ENCODE results near the gene INPP4A.

Gene INPP4A

GRCh38 chr2:98564541-98565132, 120.0 kb downstream of the INPP4A start:
- DNase-seq (ENCODE audit: low read depth in 2 of 2) = no peak

DNA sequence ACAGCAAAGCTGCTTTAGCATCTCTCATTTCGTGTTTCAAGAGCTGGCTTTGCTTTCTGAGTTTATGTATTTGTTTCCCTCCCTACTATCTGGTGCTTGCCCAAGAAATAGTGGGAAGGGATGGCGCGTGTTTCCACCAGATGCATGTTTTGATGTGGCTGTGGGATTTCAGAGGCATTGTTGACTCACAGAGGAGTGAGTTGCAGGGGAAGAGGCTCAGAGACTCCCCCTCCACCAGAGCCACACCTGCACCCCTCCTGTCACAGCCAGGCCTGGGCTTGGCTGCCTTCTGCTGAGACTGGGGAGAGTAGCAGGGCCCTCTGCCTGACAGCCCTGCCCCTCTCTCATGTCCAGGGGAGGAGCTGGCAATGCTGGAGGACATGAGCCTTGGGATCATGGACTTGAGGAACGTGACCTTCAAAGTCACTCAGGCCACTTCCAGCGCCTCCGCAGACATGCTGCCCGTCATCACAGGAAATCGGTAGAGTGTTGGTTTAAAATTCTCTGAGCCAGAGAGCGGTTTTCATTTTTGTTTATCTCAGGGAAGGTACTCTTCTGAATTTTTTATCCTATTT, 120.7 kb downstream of the INPP4A start:
- DNase-seq (ENCODE audit: low read depth in 2 of 2) = no peak

- no peak for DNase-seq (ENCODE audit: low read depth in 2 of 2)
Observed at GRCh38 chr2:98565941-98566340, 121.3 kb downstream of the INPP4A start.

DNA sequence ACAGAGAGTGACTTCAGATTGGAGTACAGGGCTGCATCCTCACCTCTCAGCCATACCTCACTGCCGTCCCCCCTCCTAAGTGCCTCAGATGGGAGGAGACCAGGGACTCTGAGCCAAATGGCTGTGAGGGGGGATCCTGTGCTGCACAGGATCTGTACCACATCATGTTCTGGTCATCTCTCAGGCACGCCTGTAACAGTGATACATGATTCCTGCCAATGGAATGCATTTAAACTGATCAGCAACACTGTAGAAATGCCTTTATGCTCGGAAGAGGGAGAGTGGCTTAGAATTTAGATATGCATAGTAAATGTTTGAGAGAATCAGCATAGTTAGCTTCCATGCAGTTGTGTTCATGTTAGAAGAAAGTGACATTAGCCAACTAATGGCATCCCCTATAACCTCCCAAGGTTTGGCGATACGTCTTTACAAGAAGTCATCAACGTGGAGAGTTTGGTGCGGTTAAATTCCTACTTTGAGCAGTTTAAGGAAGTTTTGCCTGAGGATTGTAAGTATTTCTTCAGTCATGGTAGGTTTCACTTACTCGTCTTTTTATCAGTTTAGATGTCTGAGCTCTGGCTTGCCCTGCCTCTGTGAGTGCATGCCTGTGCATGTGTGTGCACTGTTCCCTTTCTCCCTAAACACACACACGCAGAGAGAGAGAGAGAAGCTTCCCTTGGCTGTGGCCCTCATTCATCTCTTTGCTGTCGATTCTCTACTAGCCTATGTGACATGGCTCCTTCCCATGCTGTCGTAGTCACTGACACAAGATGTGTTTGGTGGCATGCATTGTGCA, 123.7 kb downstream of the INPP4A start:
- no peak for DNase-seq (ENCODE audit: low read depth in 2 of 2)

DNA sequence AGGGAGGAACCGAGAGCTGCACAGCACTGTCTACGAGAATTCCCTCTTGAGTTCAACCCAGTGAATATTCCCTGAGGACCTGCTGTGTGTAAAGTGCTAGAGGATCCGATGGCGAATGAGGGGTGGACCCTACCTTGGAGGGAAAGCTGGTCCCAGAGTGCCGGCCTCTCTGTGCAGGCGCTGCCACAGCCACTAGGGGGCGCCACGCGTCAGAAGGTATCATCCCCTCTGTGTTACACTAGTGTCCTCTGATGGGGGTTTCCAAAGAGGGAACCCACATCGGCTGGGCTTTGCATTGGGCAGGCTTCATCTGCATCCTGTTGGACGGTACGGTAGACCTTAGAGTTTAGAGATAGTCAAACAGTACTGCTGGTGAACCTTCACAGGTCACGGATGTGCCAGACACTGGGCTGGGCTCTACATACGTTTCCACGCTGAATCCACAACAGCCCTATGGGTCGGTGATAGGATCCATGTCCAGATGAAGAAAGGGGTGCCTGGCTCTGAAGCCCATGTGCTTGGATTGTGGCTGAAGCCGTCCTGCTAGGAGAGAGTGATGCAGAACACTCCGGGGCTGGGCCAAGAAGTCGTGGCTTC, 124.6 kb downstream of the INPP4A start:
- DNase-seq (ENCODE audit: low read depth in 2 of 2) = peak; percentile 58 to 69

GRCh38 chr2:98569915-98570314, 125.3 kb downstream of the INPP4A start:
- DNase-seq (ENCODE audit: low read depth in 2 of 2) = no peak

DNA sequence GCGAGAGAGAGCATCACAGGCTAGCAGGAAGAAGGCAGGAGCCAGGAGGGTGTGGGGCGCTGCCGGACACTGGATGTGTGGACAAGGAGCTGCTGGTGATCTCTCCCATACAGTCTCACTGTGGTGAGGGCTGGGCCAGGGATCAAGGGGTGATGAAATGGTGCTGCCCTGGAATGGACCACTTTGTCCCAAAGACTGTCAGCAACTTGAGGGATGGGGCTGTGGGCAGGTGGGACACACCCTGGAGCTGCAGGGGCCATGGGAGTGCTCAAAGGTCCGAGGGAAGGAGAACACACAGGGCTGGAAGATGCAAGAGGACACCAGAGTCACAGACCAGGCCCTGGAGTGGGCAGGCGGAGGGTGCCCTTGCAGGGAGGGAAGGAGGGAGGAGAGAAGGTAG, 125.7 kb downstream of the INPP4A start:
- DNase-seq (ENCODE audit: low read depth in 2 of 2) = no peak

- DNase-seq (ENCODE audit: low read depth in 2 of 2) = no peak
Observed at GRCh38 chr2:98571121-98571701, 126.6 kb downstream of the INPP4A start.

- DNase-seq (ENCODE audit: low read depth in 2 of 2) = no peak
Observed at GRCh38 chr2:98571796-98572195, 127.1 kb downstream of the INPP4A start.

DNA sequence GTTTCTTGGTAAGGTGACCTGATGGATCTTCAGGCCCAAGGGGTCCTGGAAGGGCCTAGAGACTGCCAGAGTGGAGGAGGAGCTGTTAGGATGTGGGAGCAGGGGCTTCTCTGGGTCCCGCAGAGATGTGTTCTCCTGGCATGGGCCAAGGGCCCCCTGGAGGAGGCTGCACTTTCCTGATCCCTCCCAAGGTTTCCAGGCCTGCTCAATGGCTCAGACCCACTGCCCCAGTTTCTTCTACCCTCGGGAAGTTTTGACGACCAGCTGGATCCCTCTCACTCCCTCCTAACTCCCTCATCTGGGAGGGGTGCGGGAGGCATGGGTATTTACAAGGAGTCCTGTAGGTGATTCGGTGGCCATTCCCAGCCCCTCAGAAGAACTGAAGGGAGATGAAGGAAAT, 127.6 kb downstream of the INPP4A start:
- no peak for DNase-seq (ENCODE audit: low read depth in 2 of 2)

DNA sequence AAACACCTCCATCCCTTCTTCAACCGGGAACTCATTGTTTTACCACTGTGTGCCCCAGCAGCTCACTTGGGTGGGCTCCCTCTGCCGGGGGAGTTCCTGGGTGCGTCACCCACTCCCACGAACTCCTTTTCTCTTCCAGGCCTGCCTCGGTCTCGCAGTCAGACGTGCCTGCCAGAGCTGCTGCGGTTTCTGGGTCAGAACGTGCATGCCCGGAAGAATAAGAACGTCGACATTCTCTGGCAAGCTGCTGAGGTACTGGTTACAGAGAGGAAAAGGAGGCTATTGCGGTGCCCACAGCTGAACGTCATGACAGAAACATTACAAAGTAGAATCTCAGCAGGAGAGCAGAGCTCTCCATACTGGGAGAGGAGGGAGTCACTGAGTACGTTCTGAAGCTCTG, 128.0 kb downstream of the INPP4A start:
- DNase-seq (ENCODE audit: low read depth in 2 of 2) = no peak

- no peak for DNase-seq (ENCODE audit: low read depth in 2 of 2)
Observed at GRCh38 chr2:98573426-98573825, 128.8 kb downstream of the INPP4A start.

GRCh38 chr2:98576666-98577312, 132.1 kb downstream of the INPP4A start:
- DNase-seq (ENCODE audit: low read depth in 2 of 2) = no peak

DNA sequence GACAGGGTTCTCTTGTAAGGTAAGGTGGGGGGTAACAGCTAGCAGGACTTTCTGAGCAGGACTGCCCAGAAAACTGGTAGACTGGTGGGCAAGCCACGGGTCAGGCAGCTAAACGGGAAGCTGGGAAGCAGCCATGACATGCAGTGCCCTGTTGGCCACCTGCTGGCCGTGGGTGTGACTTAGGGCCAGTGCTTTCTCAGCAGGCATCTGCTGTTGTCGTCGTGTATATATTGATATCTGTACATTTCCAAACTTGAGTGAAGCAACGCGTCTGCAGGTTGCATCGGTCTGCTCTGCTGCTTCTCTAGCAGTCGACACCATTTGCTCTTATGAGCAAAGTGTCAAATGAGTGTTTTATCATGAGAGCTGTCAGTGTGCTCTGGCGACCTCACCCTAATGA, 132.7 kb downstream of the INPP4A start:
- no peak for DNase-seq (ENCODE audit: low read depth in 2 of 2)

DNA sequence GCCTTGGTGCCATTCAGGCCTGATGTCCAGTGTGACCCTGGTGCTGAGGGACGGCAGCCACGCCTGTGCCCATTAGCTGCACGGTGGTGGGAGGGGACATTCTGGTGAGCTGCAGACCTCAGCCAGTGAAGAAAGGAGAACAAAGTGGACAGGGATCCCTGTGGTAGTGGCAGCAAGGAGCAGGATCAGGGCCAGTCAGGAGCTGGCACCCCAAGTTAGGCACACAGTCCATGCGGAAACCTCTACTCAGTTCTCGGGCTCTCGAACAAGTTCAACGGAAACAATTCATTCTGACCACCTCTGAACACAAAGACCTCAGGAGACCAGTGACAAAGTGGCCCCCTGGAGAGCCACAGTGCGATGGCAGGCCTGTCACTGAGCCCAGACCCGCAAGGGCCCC, 133.6 kb downstream of the INPP4A start:
- no peak for DNase-seq (ENCODE audit: low read depth in 2 of 2)

DNA sequence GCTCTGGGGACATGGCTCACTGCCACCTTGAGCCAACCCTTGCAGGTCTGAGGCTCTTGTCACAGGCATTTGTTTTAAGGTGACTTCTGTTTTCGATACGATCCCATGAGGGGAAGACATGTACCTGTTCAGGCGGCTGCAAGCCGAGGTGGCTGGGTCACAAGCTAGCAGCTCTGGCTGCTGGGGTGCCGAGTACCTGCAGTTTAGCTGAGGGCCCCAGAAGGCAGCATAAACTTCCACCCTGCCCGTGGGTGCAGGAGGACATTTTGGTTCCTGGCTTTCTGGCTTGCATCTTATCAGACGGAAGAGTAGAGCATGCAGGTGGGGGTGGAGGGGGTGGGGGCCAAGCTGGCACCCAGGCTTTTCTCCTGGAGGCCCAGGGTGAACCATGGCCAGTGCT, 135.3 kb downstream of the INPP4A start:
- DNase-seq (ENCODE audit: low read depth in 2 of 2) = no peak

GRCh38 chr2:98580656-98581284, 136.1 kb downstream of the INPP4A start:
- no peak for DNase-seq (ENCODE audit: low read depth in 2 of 2)

- no peak for DNase-seq (ENCODE audit: low read depth in 2 of 2)
Observed at GRCh38 chr2:98582523-98582922, 137.9 kb downstream of the INPP4A start.

- no peak for DNase-seq (ENCODE audit: low read depth in 2 of 2)
Observed at GRCh38 chr2:98583276-98583675, 138.6 kb downstream of the INPP4A start.

DNA sequence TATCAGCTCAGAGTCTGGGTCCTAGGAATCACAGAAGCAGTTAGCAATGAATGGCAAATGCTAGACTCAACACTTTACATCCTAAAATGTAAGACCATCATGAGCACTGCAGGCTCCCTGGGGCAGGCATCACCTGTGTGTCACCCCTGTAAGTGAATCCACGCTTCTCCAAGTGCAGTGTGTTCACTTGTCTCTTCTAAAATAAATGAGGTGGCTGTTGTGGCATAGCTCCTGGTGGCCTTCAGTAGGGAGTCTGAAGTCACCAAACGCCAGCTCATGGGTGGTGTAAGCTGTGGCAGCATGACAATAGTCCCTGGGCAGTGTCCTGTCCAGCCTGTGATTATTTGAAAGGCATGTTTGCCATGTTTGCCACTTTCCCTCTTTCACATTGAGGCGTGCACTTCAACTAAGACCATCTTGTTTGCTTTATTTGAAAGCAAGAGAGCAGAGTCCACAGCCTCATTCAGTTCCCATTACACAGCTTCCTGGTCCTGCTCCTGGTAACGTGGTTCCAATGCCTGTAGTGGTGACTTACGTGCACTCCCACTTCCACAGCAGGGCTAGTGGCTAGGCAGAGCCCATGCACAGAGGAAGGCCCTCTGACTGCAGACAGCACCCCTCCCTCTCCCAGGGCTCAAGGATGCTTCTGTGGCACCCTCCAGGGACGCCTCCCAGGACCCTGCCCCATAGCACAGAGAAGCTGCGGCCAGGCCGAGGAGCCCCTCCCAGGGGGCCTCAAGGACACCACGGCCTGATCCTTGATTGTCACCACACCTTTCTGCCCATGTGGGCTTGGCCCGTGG, 139.4 kb downstream of the INPP4A start:
- DNase-seq (ENCODE audit: low read depth in 2 of 2) = no peak

GRCh38 chr2:98585386-98585785, 140.7 kb downstream of the INPP4A start:
- DNase-seq (ENCODE audit: low read depth in 2 of 2) = no peak
